HG02588 (cell line): ENCODE data around the gene RALB.
A peak's percentile ranks its signal among the peaks of the same experiment; 100 is the strongest.

Experiments
- ATAC-seq: cut with Tn5 transposase; IDR thresholded peaks from one replicate; pipeline ENCODE4 v1.9.1; 2021; ENCODE audit warnings: mild to moderate bottlenecking, moderate library complexity; ENCODE audit not compliant: unreplicated experiment

The RALB gene

DNA sequence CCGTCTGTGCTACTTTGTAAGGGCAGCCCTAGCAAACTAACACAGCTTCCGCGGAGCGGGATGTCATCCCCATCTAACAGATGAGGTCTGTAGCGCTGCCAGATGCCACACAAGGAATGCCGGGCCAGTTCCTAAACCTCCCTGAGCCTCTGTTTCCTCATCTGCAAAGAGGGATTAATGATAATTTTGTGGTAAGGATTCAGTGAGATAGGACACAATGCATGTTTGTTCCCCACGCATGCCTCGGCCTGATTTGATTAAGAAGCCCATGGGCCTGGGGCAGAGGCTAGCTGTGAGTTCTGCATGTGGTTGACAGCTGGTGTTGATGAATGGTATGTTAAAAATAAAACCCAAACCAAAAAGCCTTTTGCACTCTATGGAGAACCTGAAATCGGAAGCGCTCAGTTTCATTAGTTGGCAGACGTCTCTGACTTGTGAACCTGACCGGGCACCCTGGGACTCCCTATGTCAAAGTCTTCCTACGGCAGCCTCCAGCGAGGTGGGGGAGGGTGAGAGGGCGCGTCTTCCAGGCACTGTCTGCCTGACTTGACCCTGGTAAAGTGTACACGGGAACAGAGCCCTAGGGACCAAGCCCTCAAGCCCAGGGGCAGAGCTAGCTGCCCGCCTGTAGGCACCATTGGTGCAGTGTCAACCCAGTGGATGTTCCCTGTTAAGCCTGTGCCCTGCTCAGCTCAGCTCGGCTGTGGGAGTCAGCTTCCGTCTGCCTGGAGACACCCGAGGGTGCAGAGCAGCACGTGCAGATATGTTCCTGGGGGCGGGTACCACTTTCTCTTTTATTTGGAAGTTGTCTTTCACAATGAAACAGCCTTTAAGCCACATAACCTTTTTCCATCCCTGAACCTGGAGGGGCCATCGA is 78.5 kb downstream of the RALB start:
- no peak for ATAC-seq

DNA sequence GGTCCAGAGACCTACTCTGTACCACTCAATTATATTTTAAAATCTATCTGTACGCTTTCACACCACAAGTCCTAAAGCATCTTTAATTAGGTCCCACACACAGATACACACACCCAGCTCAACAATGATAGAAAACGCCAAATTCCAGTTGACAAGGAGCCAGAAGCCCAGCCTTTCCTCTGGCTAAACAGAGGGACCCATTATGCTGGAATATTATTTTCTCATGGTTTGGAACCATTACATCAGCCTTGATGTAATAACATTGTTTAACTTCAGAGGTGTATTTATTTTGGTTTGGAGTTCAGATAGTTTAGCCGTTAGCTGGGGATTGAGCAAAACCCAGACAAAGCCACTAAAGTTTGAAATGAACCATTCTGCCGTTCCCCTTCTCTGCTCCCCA is 79.3 kb downstream of the RALB start:
- no peak for ATAC-seq

GRCh38 chr2:120332384-120332783 is 79.7 kb downstream of the RALB start:
- ATAC-seq, result no peak

- no peak for ATAC-seq
These were observed 81.4 kb downstream of the RALB start for GRCh38 chr2:120334068-120334467.

DNA sequence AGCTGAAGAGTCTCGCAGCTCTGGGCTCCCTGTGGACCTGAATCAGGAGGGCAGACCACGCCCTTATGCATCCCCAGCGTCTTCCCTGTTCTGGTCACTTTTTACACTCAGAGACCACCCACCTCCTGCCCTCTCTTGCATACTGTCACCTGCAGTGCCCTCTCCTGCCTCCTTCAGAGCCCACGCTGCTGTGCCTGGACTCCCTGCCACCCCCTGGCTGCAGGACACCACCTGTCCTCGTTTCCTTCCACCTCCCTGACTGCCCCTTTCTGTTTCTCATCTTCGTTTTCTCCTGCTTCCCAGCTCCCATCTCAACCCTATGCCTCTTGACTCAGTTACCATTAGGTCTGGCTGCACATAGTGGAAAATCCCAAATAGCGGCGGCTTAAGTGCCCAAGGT is 84.1 kb downstream of the RALB start:
- no peak for ATAC-seq

DNA sequence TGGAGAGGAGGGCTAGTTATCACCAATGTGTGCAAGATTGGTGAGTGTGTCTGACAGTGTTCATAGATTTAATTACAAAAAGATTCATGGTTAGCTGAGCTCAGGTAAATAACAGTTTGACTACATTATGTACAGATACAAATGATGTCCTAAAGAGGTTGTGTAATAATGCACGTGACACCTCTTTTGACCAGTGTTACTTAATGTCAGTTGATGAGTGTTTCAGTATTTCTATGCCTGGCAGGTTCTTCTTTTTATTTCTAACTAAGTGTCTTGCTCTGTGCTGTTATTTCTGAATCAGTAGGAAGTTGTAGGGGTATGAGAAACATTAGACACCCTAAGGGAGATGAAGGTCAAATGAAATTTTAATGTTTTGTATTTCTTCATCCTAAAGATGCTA is 85.4 kb downstream of the RALB start:
- no peak for ATAC-seq

GRCh38 chr2:120341977-120342376 is 89.3 kb downstream of the RALB start:
- ATAC-seq, result no peak

- no peak for ATAC-seq
These were observed 89.8 kb downstream of the RALB start for GRCh38 chr2:120342446-120342845.

DNA sequence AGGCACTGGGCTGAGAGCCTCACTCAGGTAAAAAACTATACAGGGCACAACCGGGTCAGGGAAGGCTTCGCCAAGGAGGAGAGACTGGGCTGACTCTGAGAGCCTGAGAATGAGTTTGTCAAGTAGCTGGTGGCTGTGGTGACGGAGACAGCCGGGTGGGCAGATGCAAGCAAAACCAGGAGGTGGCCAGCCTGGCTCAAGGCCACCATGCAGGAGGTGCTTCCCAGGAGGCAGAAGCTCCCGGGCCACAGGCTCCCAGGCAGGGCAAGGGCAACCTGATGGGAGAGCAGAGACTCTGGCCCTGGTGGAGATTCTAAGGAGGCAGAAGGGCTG is 90.4 kb downstream of the RALB start:
- no peak for ATAC-seq

DNA sequence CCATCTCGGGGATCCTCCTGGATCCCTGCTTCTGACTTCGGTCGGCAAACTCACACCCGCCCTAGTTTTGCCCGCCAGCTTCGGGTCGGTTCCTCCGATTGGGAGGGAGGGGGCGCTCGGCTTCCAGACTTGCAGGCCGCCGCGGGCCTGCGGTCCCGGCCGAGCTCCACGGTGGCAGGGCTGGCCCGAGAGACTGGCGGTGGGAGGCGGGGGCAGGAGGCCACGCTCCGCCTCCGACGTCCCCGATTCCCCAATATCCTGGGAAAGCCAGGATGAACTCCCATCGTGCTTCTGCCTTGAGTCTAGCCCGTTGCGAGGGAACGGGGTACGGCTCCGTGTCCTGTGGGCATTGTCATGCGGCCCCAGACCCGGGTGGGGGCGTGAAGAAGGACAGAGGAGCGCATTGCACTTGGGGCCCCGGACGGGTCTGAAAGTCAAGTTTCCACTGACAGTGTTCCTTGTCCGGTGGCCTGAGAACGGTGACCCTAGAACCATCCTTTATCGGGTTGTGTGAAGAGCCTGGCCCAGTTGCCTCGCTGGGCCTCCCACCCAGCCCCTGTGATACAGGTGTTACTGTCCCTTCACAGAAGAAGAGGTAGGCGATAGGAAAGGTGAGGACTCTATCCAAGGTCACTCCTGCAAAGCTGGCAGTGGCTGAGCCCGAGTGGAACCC is 90.9 kb downstream of the RALB start:
- ATAC-seq, result peak; percentile 46
